CD4-positive, alpha-beta memory T cell (primary cell): ENCODE measurements around the gene PCDHA3. TPM values are rescaled to one million over a fixed set of nuclear protein-coding genes. Genes with fewer than 3 reads are reported as not detected.

Experiments
- CTCF ChIA-PET: fragments of 350-600 bp; sonication (Branson Sonifier 250); formaldehyde crosslinking; loops from one replicate; lab custom pipeline; 2021; ENCODE audit warnings: inconsistent platforms; ENCODE audit not compliant: partially characterized antibody; lab: Charles Lee
- POLR2A ChIA-PET: fragments of 350-600 bp; sonication (Branson Sonifier 250); formaldehyde crosslinking; loops from one replicate; lab custom pipeline; 2021; ENCODE audit not compliant: partially characterized antibody; lab: Charles Lee
- DNase-seq, 5 donors: peaks; one replicate each; pipeline versions ENCODE4 v3.0.0 to v3.0.0-alpha.2; 2020 to 2022; ENCODE audit warnings: mixed read lengths in 1 of 5
- H3K27ac ChIP-seq: one replicate; pipeline ENCODE4 v1.7.0; 2013; ENCODE audit warnings: low read depth, low read length
- H3K27me3 ChIP-seq: 2 replicates; pipeline ENCODE4 v1.7.0; 2013; ENCODE audit warnings: mild to moderate bottlenecking, low read length, moderate library complexity; ENCODE audit not compliant: insufficient read depth
- H3K36me3 ChIP-seq: 2 replicates; pipeline ENCODE4 v1.7.0; 2013; ENCODE audit warnings: mild to moderate bottlenecking, low read length, moderate library complexity; ENCODE audit not compliant: insufficient read depth
- H3K4me1 ChIP-seq: 2 replicates; pipeline ENCODE4 v1.7.0; 2013; ENCODE audit warnings: mild to moderate bottlenecking, low read length, moderate library complexity; ENCODE audit not compliant: insufficient read depth
- H3K4me3 ChIP-seq, 2 donors: one replicate each; pipeline ENCODE4 v1.7.0; 2013; ENCODE audit warnings: low read length in 2 of 2, mild to moderate bottlenecking in 1 of 2
- H3K9me3 ChIP-seq, 2 donors: one replicate each; pipeline ENCODE4 v1.7.0; 2013; ENCODE audit warnings: low read length in 2 of 2, control low read depth in 1 of 2; ENCODE audit not compliant: control insufficient read depth in 1 of 2
- H3K27ac Mint-ChIP-seq, 7 donors: one replicate each; pipeline ENCODE4 v1.8.0; 2020 to 2021; ENCODE audit warnings: mixed read lengths in 7 of 7, mild to moderate bottlenecking in 6 of 7, inconsistent platforms in 3 of 7, moderate library complexity in 3 of 7
- H3K27me3 Mint-ChIP-seq, 2 donors: one replicate each; pipeline ENCODE4 v1.8.0; 2020 to 2021; ENCODE audit warnings: mixed read lengths in 2 of 2
- H3K36me3 Mint-ChIP-seq, 2 donors: one replicate each; pipeline ENCODE4 v1.8.0; 2020 to 2021; ENCODE audit warnings: mixed read lengths in 2 of 2, inconsistent platforms in 1 of 2, mild to moderate bottlenecking in 1 of 2
- H3K4me1 Mint-ChIP-seq, 4 donors: one replicate each; pipeline ENCODE4 v1.8.0; 2020 to 2021; ENCODE audit warnings: mixed read lengths in 4 of 4, mild to moderate bottlenecking in 1 of 4
- H3K4me3 Mint-ChIP-seq, 8 donors: one replicate each; pipeline ENCODE4 v1.8.0; 2020 to 2021; ENCODE audit warnings: mixed read lengths in 8 of 8, mild to moderate bottlenecking in 7 of 8, moderate library complexity in 6 of 8, inconsistent platforms in 3 of 8
- H3K9me3 Mint-ChIP-seq, 8 donors: one replicate each; pipeline ENCODE4 v1.8.0; 2020 to 2021; ENCODE audit warnings: mixed read lengths in 8 of 8, mild to moderate bottlenecking in 5 of 8, inconsistent platforms in 3 of 8, moderate library complexity in 1 of 8
- intact Hi-C: fragments of 100-400 bp; cut with micrococcal nuclease; formaldehyde crosslinking; loops from one replicate; pipeline ENCODE4 v1.15.1; 2023
- polyA plus RNA-seq, 2 donors: library from polyadenylated mRNA; unstranded; fragments of 300-500 nt; fragmentation: Illumina TruSeq; gene quantifications; one replicate each; pipeline ENCODE4 v1.2.3, GENCODE V29; 2021
- total RNA-seq, 2 experiments: library from RNA; stranded (reverse); gene quantifications; one replicate each; pipeline ENCODE4 v1.2.3, GENCODE V29; 2021

PCDHA3 gene
- total RNA-seq, result not detected
- not detected for polyA plus RNA-seq

GRCh38 chr5:140800816-140801493, at the start of gene PCDHA3:
TSS of gene PCDHA3 (plus strand) at chr5:140801057.
- no peak within 1 kb of the TSS for H3K4me3 Mint-ChIP-seq
- H3K4me1 Mint-ChIP-seq, result no peaks in the 10 kb centered on the region
- intact Hi-C loops, result no loop called here
- H3K4me1 ChIP-seq, result no peaks in the 10 kb centered on the region
- ChIA-PET POLR2A (no interaction called here), CTCF (no interaction called here)
- H3K36me3 Mint-ChIP-seq, result peaks cover 4 to 10% of the 10 kb centered on the region in 2 donors
- DNase-seq, result peak in 1 of 5 donors; percentile 9
- peaks cover 5% of the 10 kb centered on the region for H3K27me3 ChIP-seq
- no peak within 1 kb of the TSS for H3K27ac ChIP-seq
- peaks cover 0 to 4% of the 10 kb centered on the region in 2 donors for H3K9me3 ChIP-seq
- H3K27ac Mint-ChIP-seq, result peak within 1 kb of the TSS in 2 of 7 donors; percentile 53 to 64
- peaks cover 7 to 18% of the 10 kb centered on the region in 2 donors for H3K27me3 Mint-ChIP-seq
- peaks cover 3 to 69% (median 49%) of the 10 kb centered on the region in 8 donors for H3K9me3 Mint-ChIP-seq
- no peaks in the 10 kb centered on the region for H3K36me3 ChIP-seq
- no peak within 1 kb of the TSS for H3K4me3 ChIP-seq

DNA sequence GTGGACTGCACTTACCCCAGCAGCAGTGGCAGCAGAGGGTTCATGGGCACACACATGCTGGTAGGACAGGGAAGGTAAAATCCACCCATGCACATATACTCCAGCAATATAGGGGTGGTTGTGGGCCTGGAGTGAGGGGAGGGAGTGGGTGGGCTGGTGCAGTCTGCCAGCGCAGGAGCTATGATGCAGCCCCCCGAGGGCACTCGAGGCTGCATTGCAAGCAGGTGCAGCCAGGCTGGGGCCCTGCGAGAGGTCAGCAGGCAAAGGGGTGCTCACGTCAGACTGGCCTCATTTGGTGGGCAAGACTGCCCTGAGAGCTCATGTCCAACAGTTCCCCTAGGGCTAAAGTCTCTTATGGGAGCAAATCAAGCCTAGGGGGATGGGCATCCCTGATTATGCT, 47.3 kb upstream of the PCDHA3 start:
- H3K36me3 Mint-ChIP-seq, result peaks cover 8 to 32% of the 10 kb centered on the region in 2 donors
- H3K4me1 Mint-ChIP-seq, result no peaks in the 10 kb centered on the region
- peaks cover 0 to 3% of the 10 kb centered on the region in 2 donors for H3K9me3 ChIP-seq
- no peak overlapping the region for H3K27ac ChIP-seq
- ChIA-PET CTCF (no interaction called here), POLR2A (no interaction called here)
- H3K4me3 ChIP-seq, result no peak overlapping the region
- H3K4me3 Mint-ChIP-seq, result no peak overlapping the region
- H3K4me1 ChIP-seq, result no peaks in the 10 kb centered on the region
- peaks cover 19 to 94% (median 84%) of the 10 kb centered on the region in 8 donors for H3K9me3 Mint-ChIP-seq
- H3K27me3 ChIP-seq, result no peaks in the 10 kb centered on the region
- H3K36me3 ChIP-seq, result no peaks in the 10 kb centered on the region
- no peak for DNase-seq
- intact Hi-C loops, result no loop called here
- peaks cover 2 to 8% of the 10 kb centered on the region in 2 donors for H3K27me3 Mint-ChIP-seq
- H3K27ac Mint-ChIP-seq, result no peak overlapping the region

- no peak overlapping the region for H3K27ac Mint-ChIP-seq
- Histone ChIP-seq H3K27me3 (no peaks in the 10 kb centered on the region), H3K36me3 (no peaks in the 10 kb centered on the region), H3K9me3 (peaks cover 0 to 50% of the 10 kb centered on the region in 2 donors), H3K4me3 (no peak overlapping the region), H3K27ac (no peak overlapping the region), H3K4me1 (no peaks in the 10 kb centered on the region)
- ChIA-PET POLR2A (no interaction called here), CTCF (no interaction called here)
- H3K4me3 Mint-ChIP-seq, result no peak overlapping the region
- H3K27me3 Mint-ChIP-seq, result peaks cover 0 to 1% of the 10 kb centered on the region in 2 donors
- peaks cover 0 to 95% (median 80%) of the 10 kb centered on the region in 8 donors for H3K9me3 Mint-ChIP-seq
- intact Hi-C loops, result no loop called here
- DNase-seq, result no peak
- H3K4me1 Mint-ChIP-seq, result no peaks in the 10 kb centered on the region
- H3K36me3 Mint-ChIP-seq, result peaks cover 17 to 27% of the 10 kb centered on the region in 2 donors
These were observed 36.5 kb upstream of the PCDHA3 start for GRCh38 chr5:140764177-140764973.

- no peak for DNase-seq
- Histone ChIP-seq H3K27me3 (no peaks in the 10 kb centered on the region), H3K27ac (no peak overlapping the region), H3K9me3 (peaks cover 0 to 64% of the 10 kb centered on the region in 2 donors), H3K36me3 (no peaks in the 10 kb centered on the region), H3K4me3 (no peak overlapping the region), H3K4me1 (no peaks in the 10 kb centered on the region)
- H3K27me3 Mint-ChIP-seq, result peaks cover 0 to 2% of the 10 kb centered on the region in 2 donors
- ChIA-PET POLR2A (no interaction called here), CTCF (no interaction called here)
- peaks cover 0 to 93% (median 79%) of the 10 kb centered on the region in 8 donors for H3K9me3 Mint-ChIP-seq
- H3K4me3 Mint-ChIP-seq, result no peak overlapping the region
- H3K4me1 Mint-ChIP-seq, result no peaks in the 10 kb centered on the region
- H3K36me3 Mint-ChIP-seq, result peaks cover 11 to 26% of the 10 kb centered on the region in 2 donors
- no peak overlapping the region for H3K27ac Mint-ChIP-seq
- intact Hi-C loops, result no loop called here
These were observed 33.4 kb upstream of the PCDHA3 start for GRCh38 chr5:140767444-140767843.

GRCh38 chr5:140780512-140780911, 20.3 kb upstream of the PCDHA3 start:
- H3K36me3 ChIP-seq, result no peaks in the 10 kb centered on the region
- H3K4me3 ChIP-seq, result no peak overlapping the region
- peaks cover 0 to 19% of the 10 kb centered on the region in 2 donors for H3K9me3 ChIP-seq
- peaks cover 16 to 19% of the 10 kb centered on the region in 2 donors for H3K36me3 Mint-ChIP-seq
- no peak for DNase-seq
- intact Hi-C loops, result no loop called here
- H3K4me1 Mint-ChIP-seq, result no peaks in the 10 kb centered on the region
- ChIA-PET CTCF (interaction anchor here (1.1 kb wide), 1 partner anchor 62 kb away, joined by 4 read pairs; no protein-coding TSS in a partner anchor), POLR2A (no interaction called here)
- no peaks in the 10 kb centered on the region for H3K27me3 ChIP-seq
- H3K27me3 Mint-ChIP-seq, result no peaks in the 10 kb centered on the region
- H3K9me3 Mint-ChIP-seq, result peaks cover 7 to 98% (median 86%) of the 10 kb centered on the region in 8 donors
- H3K27ac Mint-ChIP-seq, result no peak overlapping the region
- no peaks in the 10 kb centered on the region for H3K4me1 ChIP-seq
- H3K27ac ChIP-seq, result no peak overlapping the region
- no peak overlapping the region for H3K4me3 Mint-ChIP-seq

- H3K9me3 Mint-ChIP-seq, result peaks cover 6 to 89% (median 75%) of the 10 kb centered on the region in 8 donors
- POLR2A ChIA-PET, result no interaction called here
- H3K27ac Mint-ChIP-seq, result peak within 1 kb of the TSS in 1 of 7 donors; percentile 57
- Histone ChIP-seq H3K4me3 (no peak within 1 kb of the TSS), H3K27ac (no peak within 1 kb of the TSS), H3K4me1 (no peaks in the 10 kb centered on the region), H3K9me3 (peaks cover 0 to 19% of the 10 kb centered on the region in 2 donors), H3K27me3 (no peaks in the 10 kb centered on the region), H3K36me3 (no peaks in the 10 kb centered on the region)
- H3K4me3 Mint-ChIP-seq, result peak within 1 kb of the TSS in 1 of 8 donors; percentile 55
- DNase-seq, result peak in 1 of 5 donors; percentile 26
- H3K4me1 Mint-ChIP-seq, result no peaks in the 10 kb centered on the region
- peaks cover 5 to 11% of the 10 kb centered on the region in 2 donors for H3K27me3 Mint-ChIP-seq
- peaks cover 16 to 24% of the 10 kb centered on the region in 2 donors for H3K36me3 Mint-ChIP-seq
- CTCF ChIA-PET, result no interaction called here
- intact Hi-C loops, result no loop called here
These were observed 14.8 kb upstream of the PCDHA3 start, which contains the start of gene PCDHA1 for GRCh38 chr5:140785905-140786686. TSS of gene PCDHA1 (plus strand) at chr5:140786140.
